Progenitor cell of endocrine pancreas (in vitro differentiated cells): ENCODE measurements around the gene PLA2G2F. TPM values are rescaled to one million over a fixed set of nuclear protein-coding genes. Genes with fewer than 3 reads are reported as not detected.

Source experiments
- DNase-seq: peaks from one replicate; pipeline ENCODE4 v3.0.0; 2021; ENCODE audit warnings: low spot score; ENCODE audit not compliant: unreplicated experiment
- H3K27ac Mint-ChIP-seq: 2 replicates; pipeline ENCODE4 v1.8.0; 2021; ENCODE audit warnings: mild to moderate bottlenecking, moderate library complexity, mixed read lengths
- H3K27me3 Mint-ChIP-seq: 2 replicates; pipeline ENCODE4 v1.8.0; 2021; ENCODE audit warnings: mixed read lengths
- H3K36me3 Mint-ChIP-seq: 2 replicates; pipeline ENCODE4 v1.8.0; 2022; ENCODE audit warnings: mixed read lengths; ENCODE audit not compliant: insufficient read depth
- H3K4me1 Mint-ChIP-seq: 2 replicates; pipeline ENCODE4 v1.8.0; 2021; ENCODE audit warnings: low read depth, mixed read lengths
- H3K4me3 Mint-ChIP-seq: 2 replicates; pipeline ENCODE4 v1.8.0; 2021; ENCODE audit warnings: low read depth, mild to moderate bottlenecking, moderate library complexity, mixed read lengths
- H3K9me3 Mint-ChIP-seq: 2 replicates; pipeline ENCODE4 v1.8.0; 2021; ENCODE audit warnings: low read depth, mixed read lengths
- CTCF ChIP-seq: fragments of 200-600 bp; sonication (generic); IDR thresholded peaks from one replicate; pipeline ENCODE4 v1.5.0; 2021; ENCODE audit warnings: antibody characterized with exemption, mild to moderate bottlenecking; ENCODE audit not compliant: unreplicated experiment
- total RNA-seq: library from RNA; stranded (reverse); gene quantifications from 2 replicates; pipeline ENCODE4 v1.2.1, GENCODE V29; 2021

Gene PLA2G2F
- total RNA-seq, 1 donor from 2014 or later, result not detected

- no peaks in the 10 kb centered on the region for H3K36me3 Mint-ChIP-seq
- no peak overlapping the region for H3K27ac Mint-ChIP-seq
- H3K9me3 Mint-ChIP-seq, result peaks cover 3% of the 10 kb centered on the region
- TF ChIP-seq CTCF, result no peak
- H3K27me3 Mint-ChIP-seq, result peaks cover 51% of the 10 kb centered on the region
- no peak overlapping the region for H3K4me3 Mint-ChIP-seq
- peaks cover 3% of the 10 kb centered on the region for H3K4me1 Mint-ChIP-seq
- no peak for DNase-seq
Observed at GRCh38 chr1:20174937-20175666, 36.0 kb downstream of the PLA2G2F start.

- H3K27me3 Mint-ChIP-seq, result peaks cover 50% of the 10 kb centered on the region
Observed at GRCh38 chr1:20178634-20179370, 39.7 kb downstream of the PLA2G2F start.

GRCh38 chr1:20179371-20180128, 40.4 kb downstream of the PLA2G2F start:
- peaks cover 48% of the 10 kb centered on the region for H3K27me3 Mint-ChIP-seq
- no peak overlapping the region for H3K27ac Mint-ChIP-seq
- no peak for DNase-seq
- H3K9me3 Mint-ChIP-seq, result peaks cover 4% of the 10 kb centered on the region
- TF ChIP-seq CTCF, result no peak
- H3K4me3 Mint-ChIP-seq, result no peak overlapping the region
- no peaks in the 10 kb centered on the region for H3K36me3 Mint-ChIP-seq
- H3K4me1 Mint-ChIP-seq, result peaks cover 23% of the 10 kb centered on the region

More at GRCh38 chr1:20178634-20179370, 39.7 kb downstream of the PLA2G2F start:
- no peak overlapping the region for H3K4me3 Mint-ChIP-seq
- peaks cover 4% of the 10 kb centered on the region for H3K9me3 Mint-ChIP-seq
- no peak overlapping the region for H3K27ac Mint-ChIP-seq
- H3K4me1 Mint-ChIP-seq, result peaks cover 23% of the 10 kb centered on the region
- DNase-seq, result no peak
- TF ChIP-seq CTCF, result no peak
- no peaks in the 10 kb centered on the region for H3K36me3 Mint-ChIP-seq

- H3K9me3 Mint-ChIP-seq, result peaks cover 4% of the 10 kb centered on the region
- peaks cover 47% of the 10 kb centered on the region for H3K27me3 Mint-ChIP-seq
- no peak overlapping the region for H3K4me3 Mint-ChIP-seq
- no peaks in the 10 kb centered on the region for H3K36me3 Mint-ChIP-seq
- peaks cover 26% of the 10 kb centered on the region for H3K4me1 Mint-ChIP-seq
- peak overlapping the region; percentile 2 for H3K27ac Mint-ChIP-seq
- no peak for DNase-seq
- TF ChIP-seq CTCF, result no peak
Observed at GRCh38 chr1:20180129-20180843, 41.2 kb downstream of the PLA2G2F start.
